ENCODE measurements around the gene GPR143.

DNA sequence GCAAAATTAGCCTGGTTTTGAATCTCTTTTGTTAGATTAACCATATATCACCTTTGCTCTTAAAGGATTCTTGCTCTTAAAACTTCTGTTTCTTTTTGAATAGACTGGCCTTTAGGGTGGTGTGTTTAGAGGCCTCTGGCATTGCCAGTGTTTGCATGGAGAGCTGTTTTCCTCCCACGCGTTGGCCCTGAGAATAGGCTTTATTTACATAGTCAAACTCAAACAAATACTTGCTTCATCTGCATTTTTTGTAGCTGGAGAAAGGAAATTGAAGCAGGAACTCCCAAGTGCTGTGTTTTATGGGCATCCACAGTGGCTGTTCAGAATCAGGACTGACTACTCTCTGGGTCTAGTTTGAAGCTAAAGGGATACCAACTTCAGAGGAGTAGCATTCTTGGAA is 23.3 kb upstream of the GPR143 start:
- TF ChIP-seq, protein P1, sequence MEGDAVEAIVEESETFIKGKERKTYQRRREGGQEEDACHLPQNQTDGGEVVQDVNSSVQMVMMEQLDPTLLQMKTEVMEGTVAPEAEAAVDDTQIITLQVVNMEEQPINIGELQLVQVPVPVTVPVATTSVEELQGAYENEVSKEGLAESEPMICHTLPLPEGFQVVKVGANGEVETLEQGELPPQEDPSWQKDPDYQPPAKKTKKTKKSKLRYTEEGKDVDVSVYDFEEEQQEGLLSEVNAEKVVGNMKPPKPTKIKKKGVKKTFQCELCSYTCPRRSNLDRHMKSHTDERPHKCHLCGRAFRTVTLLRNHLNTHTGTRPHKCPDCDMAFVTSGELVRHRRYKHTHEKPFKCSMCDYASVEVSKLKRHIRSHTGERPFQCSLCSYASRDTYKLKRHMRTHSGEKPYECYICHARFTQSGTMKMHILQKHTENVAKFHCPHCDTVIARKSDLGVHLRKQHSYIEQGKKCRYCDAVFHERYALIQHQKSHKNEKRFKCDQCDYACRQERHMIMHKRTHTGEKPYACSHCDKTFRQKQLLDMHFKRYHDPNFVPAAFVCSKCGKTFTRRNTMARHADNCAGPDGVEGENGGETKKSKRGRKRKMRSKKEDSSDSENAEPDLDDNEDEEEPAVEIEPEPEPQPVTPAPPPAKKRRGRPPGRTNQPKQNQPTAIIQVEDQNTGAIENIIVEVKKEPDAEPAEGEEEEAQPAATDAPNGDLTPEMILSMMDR (IDR thresholded peaks at IDR 0.05) = no peak
- TF ChIP-seq POLR2AphosphoS5 (IDR thresholded peaks at IDR 0.05; ENCODE audit: insufficient read depth in 1 of 2, low read depth in 1 of 2) = no peak
- no peak for TF ChIP-seq POLR2A (IDR thresholded peaks at IDR 0.05)
